Peyer's patch (tissue), 4 donors: ENCODE data around the gene TBX5.

Experiments used
- POLR2A ChIP-seq, 2 donors: fragments of 450-650 bp; IDR thresholded peaks; one replicate each; pipeline ENCODE4 v1.5.1; 2017; ENCODE audit warnings: antibody characterized with exemption in 2 of 2, mild to moderate bottlenecking in 2 of 2, moderate library complexity in 2 of 2
- TF ChIP-seq, protein P1 (sequence below), 6 experiments: fragments of 450-650 bp in 4 of 6; fragments of 200-600 bp in 2 of 6; sonication (generic) in 1 of 6; IDR thresholded peaks; one replicate each; pipeline ENCODE4 v1.5.1; 2017 to 2019; ENCODE audit warnings: antibody characterized with exemption in 6 of 6, mild to moderate bottlenecking in 3 of 6, moderate library complexity in 1 of 6

DNA sequence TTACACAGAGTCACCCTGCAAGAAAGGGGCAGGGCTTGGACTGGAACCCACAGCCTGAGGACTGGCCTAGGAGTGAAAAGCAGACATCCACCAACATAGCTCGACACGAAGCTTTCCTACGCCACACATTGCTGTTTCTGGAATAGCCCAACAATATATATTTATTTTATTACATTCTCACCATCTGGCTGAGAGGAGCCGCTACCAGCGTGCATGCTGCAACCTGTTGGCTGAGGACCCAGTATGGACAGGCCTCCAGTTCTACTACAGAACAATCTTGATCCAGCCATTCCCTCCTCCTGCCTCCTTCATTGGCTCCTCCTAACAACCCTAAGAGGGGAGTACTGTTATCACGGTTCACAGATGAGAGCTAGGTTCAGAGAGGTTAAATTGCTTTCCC is 35.6 kb upstream of the TBX5 start:
- TF ChIP-seq, protein P1, sequence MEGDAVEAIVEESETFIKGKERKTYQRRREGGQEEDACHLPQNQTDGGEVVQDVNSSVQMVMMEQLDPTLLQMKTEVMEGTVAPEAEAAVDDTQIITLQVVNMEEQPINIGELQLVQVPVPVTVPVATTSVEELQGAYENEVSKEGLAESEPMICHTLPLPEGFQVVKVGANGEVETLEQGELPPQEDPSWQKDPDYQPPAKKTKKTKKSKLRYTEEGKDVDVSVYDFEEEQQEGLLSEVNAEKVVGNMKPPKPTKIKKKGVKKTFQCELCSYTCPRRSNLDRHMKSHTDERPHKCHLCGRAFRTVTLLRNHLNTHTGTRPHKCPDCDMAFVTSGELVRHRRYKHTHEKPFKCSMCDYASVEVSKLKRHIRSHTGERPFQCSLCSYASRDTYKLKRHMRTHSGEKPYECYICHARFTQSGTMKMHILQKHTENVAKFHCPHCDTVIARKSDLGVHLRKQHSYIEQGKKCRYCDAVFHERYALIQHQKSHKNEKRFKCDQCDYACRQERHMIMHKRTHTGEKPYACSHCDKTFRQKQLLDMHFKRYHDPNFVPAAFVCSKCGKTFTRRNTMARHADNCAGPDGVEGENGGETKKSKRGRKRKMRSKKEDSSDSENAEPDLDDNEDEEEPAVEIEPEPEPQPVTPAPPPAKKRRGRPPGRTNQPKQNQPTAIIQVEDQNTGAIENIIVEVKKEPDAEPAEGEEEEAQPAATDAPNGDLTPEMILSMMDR (IDR thresholded peaks at IDR 0.05) = no peak
- TF ChIP-seq POLR2A (IDR thresholded peaks at IDR 0.05) = no peak
